Liver (tissue), 9 donors: ENCODE data around the gene RSBN1L. TPM values are rescaled to one million over a fixed set of nuclear protein-coding genes. Genes with fewer than 3 reads are reported as not detected.

ENCODE experiments used
- DNase-seq: peaks from one replicate; pipeline ENCODE4 v3.0.0-alpha.2; 2017; ENCODE audit warnings: low spot score
- H3K27ac ChIP-seq, 2 donors: one replicate each; pipeline ENCODE4 v1.7.0; 2013; ENCODE audit warnings: inconsistent platforms in 2 of 2, low read length in 2 of 2, control low read depth in 1 of 2, low read depth in 1 of 2, mild to moderate bottlenecking in 1 of 2
- H3K27me3 ChIP-seq, 4 donors: one replicate each; pipeline versions ENCODE4 v1.6.1 to v1.7.0; 2013; ENCODE audit warnings: low read length in 3 of 4, inconsistent platforms in 1 of 4, mild to moderate bottlenecking in 1 of 4, moderate library complexity in 1 of 4; ENCODE audit not compliant: control insufficient read depth in 4 of 4, insufficient read depth in 4 of 4
- H3K36me3 ChIP-seq, 4 donors: one replicate each; pipeline versions ENCODE4 v1.6.1 to v1.7.0; 2013; ENCODE audit warnings: low read length in 3 of 4, mild to moderate bottlenecking in 3 of 4, low read depth in 1 of 4, moderate library complexity in 1 of 4; ENCODE audit not compliant: control insufficient read depth in 4 of 4, insufficient read depth in 3 of 4
- H3K4me1 ChIP-seq, 4 donors: one replicate each; pipeline versions ENCODE4 v1.6.1 to v1.7.0; 2013; ENCODE audit warnings: low read length in 3 of 4, mild to moderate bottlenecking in 3 of 4, moderate library complexity in 1 of 4; ENCODE audit not compliant: control insufficient read depth in 4 of 4, insufficient read depth in 4 of 4
- H3K4me3 ChIP-seq, 3 donors: one replicate each; pipeline versions ENCODE4 v1.6.1 to v1.7.0; 2013; ENCODE audit warnings: low read length in 3 of 3, control low read depth in 1 of 3, low read depth in 1 of 3, mild to moderate bottlenecking in 1 of 3
- H3K9ac ChIP-seq, 2 donors: one replicate each; pipeline ENCODE4 v1.7.0; 2013; ENCODE audit warnings: low read length in 2 of 2, mild to moderate bottlenecking in 2 of 2, moderate library complexity in 2 of 2, control low read depth in 1 of 2, low read depth in 1 of 2
- H3K9me3 ChIP-seq, 4 donors: one replicate each; pipeline versions ENCODE4 v1.6.1 to v1.7.0; 2013; ENCODE audit warnings: low read length in 3 of 4; ENCODE audit not compliant: control insufficient read depth in 4 of 4
- ATF3 ChIP-seq: IDR thresholded peaks from 2 replicates; pipeline ENCODE4 v1.6.1; 2016; ENCODE audit warnings: antibody characterized with exemption
- CTCF ChIP-seq: fragments of 150-350 bp; IDR thresholded peaks from 2 replicates; pipeline ENCODE4 v1.5.1; 2017; ENCODE audit warnings: improper control_type of control experiment, low read depth, low read length; ENCODE audit not compliant: missing input control
- EGR1 ChIP-seq, 2 donors: IDR thresholded peaks; 2 replicates each; pipeline ENCODE4 v1.6.1; 2016 to 2018; ENCODE audit warnings: antibody characterized with exemption in 2 of 2, low read depth in 2 of 2
- FOXA1 ChIP-seq: IDR thresholded peaks from 2 replicates; pipeline ENCODE4 v1.6.1; 2016; ENCODE audit warnings: antibody characterized with exemption
- FOXA2 ChIP-seq: IDR thresholded peaks from 2 replicates; pipeline ENCODE4 v1.6.1; 2016; ENCODE audit warnings: antibody characterized with exemption
- GABPA ChIP-seq, 2 donors: IDR thresholded peaks in 1 of 2; conservative IDR thresholded peaks in 1 of 2; 2 replicates each; pipeline ENCODE4 v1.6.1; 2016; ENCODE audit warnings: antibody characterized with exemption in 2 of 2, mild to moderate bottlenecking in 1 of 2, moderate library complexity in 1 of 2
- HNF4A ChIP-seq, 2 donors: conservative IDR thresholded peaks; 2 replicates each; pipeline ENCODE4 v1.6.1; 2016; ENCODE audit warnings: antibody characterized with exemption in 2 of 2, mild to moderate bottlenecking in 2 of 2
- HNF4G ChIP-seq: IDR thresholded peaks from 2 replicates; pipeline ENCODE4 v1.6.1; 2016; ENCODE audit warnings: antibody characterized with exemption
- JUND ChIP-seq, 2 donors: IDR thresholded peaks; 2 replicates each; pipeline ENCODE4 v1.6.1; 2016; ENCODE audit warnings: antibody characterized with exemption in 2 of 2
- MAX ChIP-seq: IDR thresholded peaks from 2 replicates; pipeline ENCODE4 v1.6.1; 2016; ENCODE audit warnings: antibody characterized with exemption
- NR2F2 ChIP-seq: IDR thresholded peaks from 2 replicates; pipeline ENCODE4 v1.6.1; 2016; ENCODE audit warnings: antibody characterized with exemption
- RAD21 ChIP-seq, 2 donors: IDR thresholded peaks; 2 replicates each; pipeline ENCODE4 v1.6.1; 2016; ENCODE audit warnings: antibody characterized with exemption in 2 of 2, mild to moderate bottlenecking in 2 of 2
- REST ChIP-seq: IDR thresholded peaks from 2 replicates; pipeline ENCODE4 v1.6.1; 2016; ENCODE audit warnings: antibody characterized with exemption, mild to moderate bottlenecking
- RXRA ChIP-seq, 2 donors: IDR thresholded peaks; 2 replicates each; pipeline ENCODE4 v1.6.1; 2017 to 2018; ENCODE audit warnings: antibody characterized with exemption in 2 of 2, mild to moderate bottlenecking in 1 of 2
- SP1 ChIP-seq: IDR thresholded peaks from 2 replicates; pipeline ENCODE4 v1.6.1; 2018; ENCODE audit warnings: antibody characterized with exemption, mild to moderate bottlenecking
- TAF1 ChIP-seq: conservative IDR thresholded peaks from 2 replicates; pipeline ENCODE4 v1.6.1; 2016; ENCODE audit warnings: antibody characterized with exemption, mild to moderate bottlenecking
- YY1 ChIP-seq: IDR thresholded peaks from 2 replicates; pipeline ENCODE4 v1.6.1; 2016; ENCODE audit warnings: antibody characterized with exemption, mild to moderate bottlenecking
- ZBTB33 ChIP-seq: IDR thresholded peaks from 2 replicates; pipeline ENCODE4 v1.6.1; 2016; ENCODE audit warnings: antibody characterized with exemption
- WGBS: extraction: QIAGEN DNeasy Blood & Tissue Kit; methylation state at CpG from one replicate; pipeline ENCODE4 v1.1.7; 2013; 5-methylcytosine and 5-hydroxymethylcytosine counted together
- polyA plus RNA-seq, 2 donors: library from polyadenylated mRNA; stranded (reverse) in 1 of 2; unstranded in 1 of 2; fragments of 200-250 nt in 1 of 2; fragments of >200 nt in 1 of 2; fragmentation: Nextera tagmentation in 1 of 2; extraction: Ambion mirVana in 1 of 2; gene quantifications; one replicate each; pipeline versions ENCODE4 v1.2.1 to v1.2.3, GENCODE V29; 2013 to 2015
- total RNA-seq, 2 donors: library from RNA; depleted of rRNA; stranded (reverse); fragments of >200 nt; gene quantifications; one replicate each; pipeline ENCODE4 v1.2.3, GENCODE V29; 2014
- donor health status: healthy.
- donor health status: healthy.
- donor health status: healthy.
- donor health status: healthy.
- donor health status: healthy.

Gene RSBN1L
- total and polyA plus RNA-seq, 4 donors = 3.3 to 23.4 (median 7.9) TPM

- Histone ChIP-seq H3K27me3 (no peaks in the 10 kb centered on the region), H3K36me3 (peaks cover 0 to 3% (median 2%) of the 10 kb centered on the region in 4 donors), H3K27ac (no peak overlapping the region), H3K9me3 (no peaks in the 10 kb centered on the region), H3K4me3 (no peak overlapping the region), H3K9ac (no peak overlapping the region), H3K4me1 (peaks cover 6 to 16% (median 12%) of the 10 kb centered on the region in 4 donors)
- TF ChIP-seq CTCF = no peak
- TF ChIP-seq EGR1 (IDR thresholded peaks at IDR 0.05; ENCODE audit: low read depth in 2 of 2) = no peak
- TF ChIP-seq RXRA (IDR thresholded peaks at IDR 0.05) = peak; percentile 18 to 46
- TF ChIP-seq HNF4A (conservative IDR thresholded peaks at IDR 0.05) = peak; percentile 85 to 90
- TF ChIP-seq GABPA (IDR thresholded peaks at IDR 0.05 in 1 of 2, conservative IDR thresholded peaks at IDR 0.05 in 1 of 2) = no peak
- peak; percentile 66 for TF ChIP-seq HNF4G
- no peak for TF ChIP-seq NR2F2
- no peak for TF ChIP-seq ZBTB33
- TF ChIP-seq FOXA1 = no peak
- no peak for TF ChIP-seq JUND (IDR thresholded peaks at IDR 0.05)
- TF ChIP-seq MAX = peak; percentile 14
- peak; percentile 36 for TF ChIP-seq SP1
- TF ChIP-seq YY1 = no peak
- no peak for TF ChIP-seq RAD21 (IDR thresholded peaks at IDR 0.05)
- TF ChIP-seq ATF3 = no peak
- TF ChIP-seq TAF1 = no peak
- TF ChIP-seq FOXA2 = no peak
- TF ChIP-seq REST = no peak
- DNase-seq = no peak
- 83% methylated on average over 6 of the region's 6 CpGs for WGBS
Observed at GRCh38 chr7:77746164-77746823, 50.0 kb downstream of the RSBN1L start.
